ENCODE measurements around the gene GABARAPL2.
"Not testable (repeated sequence)": the region's sequence is repeated elsewhere in the genome, so short reads cannot be mapped to it uniquely, and the experiment has no call there.

GABARAPL2 gene

DNA sequence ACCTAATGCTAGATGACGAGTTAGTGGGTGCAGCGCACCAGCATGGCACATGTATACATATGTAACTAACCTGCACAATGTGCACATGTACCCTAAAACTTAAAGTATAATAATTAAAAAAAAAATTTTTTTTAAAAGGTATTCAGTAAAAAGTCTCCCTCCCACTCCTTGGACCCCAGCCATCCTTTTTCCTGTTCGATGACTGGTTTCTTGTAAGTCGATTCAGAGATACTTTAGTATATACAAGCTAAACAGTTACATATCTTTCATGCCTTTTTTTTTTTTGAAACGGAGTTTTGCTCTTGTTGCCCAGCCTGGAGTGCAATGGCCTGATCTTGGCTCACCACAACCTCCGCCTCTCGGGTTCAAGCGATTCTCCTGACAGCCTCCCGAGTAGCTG is 25.7 kb downstream of the GABARAPL2 start:
- not testable (repeated sequence) for DNase-seq (ENCODE audit: low spot score)

GRCh38 chr16:75593308-75593707 is 27.1 kb downstream of the GABARAPL2 start:
- DNase-seq (ENCODE audit: low spot score) = no peak

DNA sequence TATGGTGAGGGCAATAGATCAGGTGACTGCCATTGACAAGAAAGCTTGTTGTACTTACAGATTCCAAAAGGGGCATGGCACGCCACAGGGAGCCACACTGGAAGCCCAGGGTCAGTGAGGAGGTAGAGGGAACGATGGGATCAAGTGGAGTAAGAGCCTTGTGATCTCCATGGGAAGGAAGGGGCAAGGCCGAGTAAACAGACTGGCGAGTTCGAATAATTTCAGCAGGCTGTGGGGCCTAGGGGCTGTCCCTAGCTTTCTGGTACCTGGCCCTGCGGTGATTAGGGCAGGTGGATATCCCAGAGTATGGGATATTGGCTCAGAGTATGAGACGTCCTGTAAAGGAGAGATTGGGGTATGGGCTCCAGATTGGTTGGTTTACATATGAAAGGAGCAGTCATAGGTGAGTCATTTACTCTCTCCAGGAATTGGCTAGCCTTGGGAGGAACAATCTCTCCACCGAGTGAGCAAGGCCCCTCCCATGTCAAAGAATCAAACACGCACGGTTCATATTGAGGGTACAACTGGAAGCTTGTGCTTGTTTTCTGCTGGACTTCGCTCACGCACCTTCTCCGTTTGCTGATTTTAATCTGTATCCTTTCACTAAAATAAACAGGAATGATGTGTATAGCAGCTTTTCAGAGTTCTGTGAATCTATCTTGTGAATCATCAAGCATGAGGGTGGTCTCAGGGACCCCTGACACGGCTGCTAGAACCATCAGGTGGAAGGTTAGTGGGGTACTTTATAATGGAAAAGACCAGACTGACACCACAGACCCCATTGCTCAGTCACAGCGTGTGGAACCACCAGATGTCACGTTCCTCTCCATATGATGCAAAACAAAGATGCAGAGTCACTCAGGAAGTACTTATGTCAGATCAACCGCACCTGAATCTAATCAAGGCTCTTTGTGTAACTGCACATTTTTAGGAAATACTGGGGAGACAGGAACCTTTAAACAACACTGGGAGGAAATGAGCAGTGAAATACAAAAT is 27.9 kb downstream of the GABARAPL2 start:
- DNase-seq (ENCODE audit: low spot score) = peak; percentile 27

- peak; percentile 13 for DNase-seq (ENCODE audit: low spot score)
Measured at GRCh38 chr16:75599452-75600277, 33.5 kb downstream of the GABARAPL2 start.

DNA sequence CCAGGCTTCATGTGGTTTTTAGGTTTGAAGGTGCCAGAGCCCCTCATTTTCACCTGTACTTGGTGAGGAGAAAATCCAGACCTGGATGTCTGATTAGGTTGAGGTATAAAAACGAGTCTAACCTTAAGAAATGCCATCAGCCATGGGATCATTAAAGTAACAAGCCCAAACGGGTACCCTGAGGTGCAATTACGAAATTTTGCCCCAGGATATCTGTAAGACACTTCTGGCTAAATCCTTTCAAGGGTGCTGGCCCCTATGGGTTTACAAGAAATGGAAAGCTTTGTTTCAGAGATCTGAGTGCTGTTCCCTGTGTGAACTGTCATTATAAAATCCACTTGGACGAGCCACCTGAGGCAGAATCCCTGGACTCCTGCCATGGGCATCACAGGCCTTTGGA is 37.1 kb downstream of the GABARAPL2 start:
- DNase-seq (ENCODE audit: low spot score) = no peak

DNA sequence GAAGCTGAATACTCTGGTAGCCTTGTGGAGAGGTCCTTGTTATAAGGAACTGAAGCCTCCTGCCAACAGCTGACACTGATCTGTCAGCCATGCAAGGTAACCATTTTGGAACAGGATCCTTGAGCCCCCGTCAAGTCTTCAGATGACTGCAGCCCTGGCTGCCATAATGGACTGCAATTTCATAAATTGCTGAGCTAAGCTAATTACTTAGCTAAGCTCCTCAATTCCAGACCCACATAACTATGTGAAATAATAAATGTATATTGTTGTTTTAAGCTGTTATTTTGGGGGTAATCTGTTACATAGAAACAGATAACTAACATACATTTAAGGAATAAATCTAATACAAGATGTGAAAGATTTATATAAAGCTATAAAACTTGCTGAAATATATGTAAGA is 40.3 kb downstream of the GABARAPL2 start:
- no peak for DNase-seq (ENCODE audit: low spot score)

- DNase-seq (ENCODE audit: low spot score) = peak; percentile 42
Measured at GRCh38 chr16:75614066-75614897, 48.1 kb downstream of the GABARAPL2 start.

DNA sequence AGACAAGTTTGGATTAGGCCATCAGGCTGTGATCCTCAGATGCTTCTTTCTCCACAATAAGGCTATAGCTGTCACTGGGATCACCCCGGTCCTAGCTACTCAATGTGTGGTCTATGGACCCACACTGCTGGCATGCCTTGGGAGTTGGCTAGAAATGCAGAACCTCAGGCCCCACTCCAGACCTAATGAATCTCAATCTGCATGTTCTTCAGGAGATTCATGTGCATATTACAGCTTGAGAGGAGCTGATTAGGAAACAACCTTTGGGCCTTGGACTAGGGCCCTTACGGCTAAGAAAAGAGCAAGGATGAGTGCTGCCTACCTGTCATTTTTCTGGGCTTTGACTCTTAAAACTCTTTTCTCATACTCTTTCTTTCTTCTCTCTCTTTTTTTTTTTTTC is 49.4 kb downstream of the GABARAPL2 start:
- no peak for DNase-seq (ENCODE audit: low spot score)

- DNase-seq (ENCODE audit: low spot score) = no peak
Measured at GRCh38 chr16:75616521-75617010, 50.4 kb downstream of the GABARAPL2 start.

DNA sequence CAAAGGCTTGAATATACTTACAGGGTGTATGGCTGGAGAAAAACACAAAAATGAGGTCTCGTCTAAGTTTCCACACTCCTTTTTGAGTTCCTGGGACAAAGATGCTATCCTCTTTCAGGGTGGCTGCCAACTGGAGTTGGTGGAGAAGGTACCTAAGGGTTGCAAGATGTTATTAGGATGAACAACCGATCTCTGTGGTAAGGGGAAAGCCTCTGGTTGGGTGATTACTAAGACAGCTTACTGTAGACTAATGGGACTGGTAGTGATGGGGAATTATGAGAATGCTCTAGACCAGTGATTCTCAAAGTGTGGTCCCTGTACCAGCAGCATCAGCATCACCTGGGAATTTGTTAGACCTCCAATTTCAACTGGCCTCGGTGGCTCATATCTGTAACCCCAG is 50.9 kb downstream of the GABARAPL2 start:
- DNase-seq (ENCODE audit: low spot score) = no peak

- no peak for DNase-seq (ENCODE audit: low spot score)
Measured at GRCh38 chr16:75618780-75619179, 52.6 kb downstream of the GABARAPL2 start.

- no peak for DNase-seq (ENCODE audit: low spot score)
Measured at GRCh38 chr16:75620326-75621169, 54.4 kb downstream of the GABARAPL2 start.

- DNase-seq (ENCODE audit: low spot score) = peak; percentile 52
Measured at GRCh38 chr16:75621170-75621477, 54.9 kb downstream of the GABARAPL2 start.

GRCh38 chr16:75622761-75623605 is 56.8 kb downstream of the GABARAPL2 start, which contains the start of gene ADAT1:
ADAT1 (minus strand) TSS chr16:75623281; CDS start chr16:75620799, 2,482 bp downstream.
- DNase-seq (ENCODE audit: low spot score) = peak; percentile 96

DNA sequence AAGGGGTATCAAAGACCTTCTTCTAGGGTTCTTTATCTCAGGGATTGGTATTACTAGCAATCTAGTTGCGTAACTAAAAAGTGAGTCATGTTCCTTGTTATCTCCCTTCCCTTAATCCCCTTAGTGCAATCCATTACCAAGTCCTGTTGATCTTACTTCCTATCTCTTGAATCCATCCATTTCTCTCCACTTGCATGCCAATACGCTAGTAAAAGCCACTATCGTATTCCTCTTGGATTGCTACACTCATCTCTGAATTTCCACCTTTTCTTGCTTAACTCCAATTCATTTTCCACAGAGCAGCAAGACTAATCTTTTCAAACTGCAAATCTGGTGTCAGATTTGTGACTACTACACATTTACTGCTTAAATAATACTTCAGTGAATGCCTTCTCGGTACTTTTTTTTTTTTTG is 58.7 kb downstream of the GABARAPL2 start:
- DNase-seq (ENCODE audit: low spot score) = peak; percentile 8

DNA sequence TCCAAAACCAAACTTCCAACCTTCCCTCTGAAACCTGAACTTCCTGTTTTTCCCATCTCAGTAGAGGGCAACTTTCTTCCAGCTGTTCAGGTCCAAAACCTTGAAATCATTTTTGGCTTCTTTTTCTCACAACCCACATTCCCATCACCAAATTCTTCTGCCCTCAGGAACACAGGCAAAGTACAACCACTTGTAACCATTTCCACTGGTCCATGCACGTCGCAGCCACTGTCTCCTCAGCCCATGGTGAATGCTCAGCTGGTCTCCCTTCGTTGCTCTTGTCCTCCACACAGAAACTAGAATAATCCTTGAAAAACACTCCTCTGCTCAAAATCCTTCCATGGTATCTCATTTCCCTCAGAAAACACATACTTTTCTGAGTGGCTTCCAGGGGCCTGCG is 60.6 kb downstream of the GABARAPL2 start:
- no peak for DNase-seq (ENCODE audit: low spot score)

Measured in GM03348 (cell line).